Measurements from ENCODE around the gene ZNF74. TPM values are rescaled to one million over a fixed set of nuclear protein-coding genes. Genes with fewer than 3 reads are reported as not detected.
"Not testable (repeated sequence)": the region's sequence is repeated elsewhere in the genome, so short reads cannot be mapped to it uniquely, and the experiment has no call there.

ZNF74 gene
- total RNA-seq, 1 donor from 2014 or later, result 26.4 TPM

DNA sequence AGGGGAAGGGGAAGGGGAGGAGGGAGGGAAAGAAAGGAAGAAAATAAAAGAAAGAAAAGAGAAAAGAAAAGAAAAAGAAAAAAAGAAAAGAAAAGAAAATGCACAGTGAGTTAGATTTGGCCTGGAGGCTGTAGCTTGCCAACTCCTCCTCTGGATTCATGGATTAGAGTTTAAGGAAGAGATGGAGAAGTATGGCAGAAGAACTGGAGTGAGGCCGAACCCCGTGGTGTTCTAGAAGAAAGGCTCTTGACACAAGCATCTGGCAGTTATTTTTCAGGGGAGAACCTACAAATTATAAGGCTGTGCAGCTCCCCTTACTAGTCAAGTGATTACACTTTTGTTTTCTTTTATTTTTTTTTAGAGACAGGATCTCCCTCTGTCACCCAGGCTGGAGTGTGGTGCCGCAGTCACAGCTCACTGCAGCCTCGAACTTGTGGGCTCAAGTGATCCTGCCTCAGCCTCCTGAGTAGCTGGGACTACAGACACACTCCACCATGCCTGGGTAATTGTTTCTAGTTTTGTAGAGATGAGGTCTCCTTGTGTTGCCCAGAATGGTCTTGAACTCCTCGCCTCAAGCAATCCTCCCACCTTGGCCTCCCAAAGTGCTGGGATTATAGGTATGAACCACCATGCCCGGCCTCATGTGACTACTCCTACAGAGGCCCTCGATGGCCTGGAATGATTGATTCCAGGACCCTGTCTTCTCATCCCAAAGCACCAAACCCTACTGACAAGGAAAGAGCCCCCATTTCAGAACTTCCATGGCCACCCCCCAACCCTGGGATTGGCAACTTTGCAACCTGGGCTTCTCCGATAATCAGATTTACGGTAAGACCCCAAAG, 19.5 kb downstream of the ZNF74 start:
- TF ChIP-seq, protein P1, sequence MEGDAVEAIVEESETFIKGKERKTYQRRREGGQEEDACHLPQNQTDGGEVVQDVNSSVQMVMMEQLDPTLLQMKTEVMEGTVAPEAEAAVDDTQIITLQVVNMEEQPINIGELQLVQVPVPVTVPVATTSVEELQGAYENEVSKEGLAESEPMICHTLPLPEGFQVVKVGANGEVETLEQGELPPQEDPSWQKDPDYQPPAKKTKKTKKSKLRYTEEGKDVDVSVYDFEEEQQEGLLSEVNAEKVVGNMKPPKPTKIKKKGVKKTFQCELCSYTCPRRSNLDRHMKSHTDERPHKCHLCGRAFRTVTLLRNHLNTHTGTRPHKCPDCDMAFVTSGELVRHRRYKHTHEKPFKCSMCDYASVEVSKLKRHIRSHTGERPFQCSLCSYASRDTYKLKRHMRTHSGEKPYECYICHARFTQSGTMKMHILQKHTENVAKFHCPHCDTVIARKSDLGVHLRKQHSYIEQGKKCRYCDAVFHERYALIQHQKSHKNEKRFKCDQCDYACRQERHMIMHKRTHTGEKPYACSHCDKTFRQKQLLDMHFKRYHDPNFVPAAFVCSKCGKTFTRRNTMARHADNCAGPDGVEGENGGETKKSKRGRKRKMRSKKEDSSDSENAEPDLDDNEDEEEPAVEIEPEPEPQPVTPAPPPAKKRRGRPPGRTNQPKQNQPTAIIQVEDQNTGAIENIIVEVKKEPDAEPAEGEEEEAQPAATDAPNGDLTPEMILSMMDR (conservative IDR thresholded peaks at IDR 0.05; ENCODE audit: low read depth, low read length), result no peak

DNA sequence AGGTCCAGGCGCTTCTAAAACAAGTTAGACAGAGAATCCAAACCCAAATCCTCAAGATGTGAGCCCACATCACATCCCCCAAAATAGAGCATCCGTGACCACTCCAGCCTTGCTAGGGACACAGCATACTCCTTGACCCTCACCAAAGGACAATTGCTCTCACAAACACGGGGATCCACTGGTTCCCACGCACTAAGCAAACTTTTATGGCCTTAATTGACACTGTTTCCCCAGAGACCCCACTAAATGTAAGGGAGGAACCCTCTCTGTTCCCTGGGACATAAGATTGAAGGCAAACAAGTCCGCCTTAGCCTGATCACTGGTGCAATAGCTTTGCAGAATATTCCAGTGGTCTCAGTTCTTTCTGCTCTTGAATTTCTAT, 20.1 kb downstream of the ZNF74 start:
- TF ChIP-seq, protein P1 (conservative IDR thresholded peaks at IDR 0.05; ENCODE audit: low read depth, low read length), result no peak
- no peak for DNase-seq (ENCODE audit: low read depth)

More for the DNA sequence above, 19.5 kb downstream of the ZNF74 start:
- no peak for DNase-seq (ENCODE audit: low read depth)
- no peak overlapping the region for H3K4me3 ChIP-seq (ENCODE audit: low read depth, low read length)

DNA sequence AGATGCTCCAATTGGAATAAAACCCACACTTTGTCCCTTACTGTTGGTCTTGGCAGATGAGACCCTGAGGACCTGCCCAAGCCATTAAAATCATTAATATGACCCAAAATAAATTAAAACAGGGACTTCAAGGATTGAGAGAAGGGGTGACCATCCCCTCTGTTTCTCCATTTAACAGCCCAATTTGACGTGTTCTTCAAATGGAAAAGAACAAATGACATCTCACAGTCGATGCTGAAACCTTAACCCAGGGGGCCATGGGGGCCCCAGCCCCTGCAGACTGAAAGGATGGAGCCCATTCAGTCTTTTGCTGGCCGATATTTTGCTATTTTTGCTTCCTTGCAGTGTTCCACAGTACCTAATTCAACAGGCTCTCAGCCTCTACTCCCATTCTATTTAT, 20.5 kb downstream of the ZNF74 start:
- TF ChIP-seq, protein P1 (conservative IDR thresholded peaks at IDR 0.05; ENCODE audit: low read depth, low read length), result no peak
- no peak for DNase-seq (ENCODE audit: low read depth)
- H3K4me3 ChIP-seq (ENCODE audit: low read depth, low read length), result no peak overlapping the region

More for the DNA sequence above, 20.1 kb downstream of the ZNF74 start:
- H3K4me3 ChIP-seq (ENCODE audit: low read depth, low read length), result no peak overlapping the region

DNA sequence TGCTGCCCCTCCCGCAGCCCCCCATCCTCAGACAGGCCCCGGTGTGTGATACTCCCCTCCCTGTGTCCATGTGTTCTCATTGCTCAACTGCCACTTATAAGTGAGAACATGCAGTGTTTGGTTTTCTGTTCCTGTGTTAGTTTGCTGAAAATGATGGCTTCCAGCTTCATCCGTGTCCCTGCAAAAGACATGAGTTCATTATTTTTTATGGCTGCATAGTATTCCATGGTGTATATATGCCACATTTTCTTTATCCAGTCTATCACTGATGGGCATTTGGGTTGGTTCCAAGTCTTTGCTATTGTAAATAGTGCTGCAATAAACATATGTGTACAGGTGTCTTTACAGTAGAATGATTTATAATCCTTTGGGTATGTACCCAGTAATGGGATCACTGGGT, 21.3 kb downstream of the ZNF74 start:
- DNase-seq (ENCODE audit: low read depth), result not testable (repeated sequence)

DNA sequence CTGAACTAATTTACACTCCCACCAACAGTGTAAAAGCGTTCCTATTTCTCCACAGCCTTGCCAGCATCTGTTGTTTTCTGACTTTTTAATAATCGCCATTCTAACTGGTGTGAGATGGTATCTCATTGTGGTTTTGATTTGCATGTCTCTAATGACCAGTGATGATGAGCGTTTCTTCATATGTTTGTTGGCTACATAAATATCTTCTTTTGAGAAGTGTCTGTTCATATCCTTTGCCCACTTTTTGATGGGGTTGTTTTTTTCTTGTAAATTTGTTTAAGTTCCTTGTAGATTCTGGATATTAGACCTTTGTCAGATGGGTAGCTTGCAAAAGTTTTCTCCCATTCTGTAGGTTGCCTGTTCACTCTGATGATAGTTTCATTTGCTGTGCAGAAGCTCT, 21.7 kb downstream of the ZNF74 start:
- not testable (repeated sequence) for H3K4me3 ChIP-seq (ENCODE audit: low read depth, low read length)

More for the DNA sequence above, 21.3 kb downstream of the ZNF74 start:
- H3K4me3 ChIP-seq (ENCODE audit: low read depth, low read length), result not testable (repeated sequence)

DNA sequence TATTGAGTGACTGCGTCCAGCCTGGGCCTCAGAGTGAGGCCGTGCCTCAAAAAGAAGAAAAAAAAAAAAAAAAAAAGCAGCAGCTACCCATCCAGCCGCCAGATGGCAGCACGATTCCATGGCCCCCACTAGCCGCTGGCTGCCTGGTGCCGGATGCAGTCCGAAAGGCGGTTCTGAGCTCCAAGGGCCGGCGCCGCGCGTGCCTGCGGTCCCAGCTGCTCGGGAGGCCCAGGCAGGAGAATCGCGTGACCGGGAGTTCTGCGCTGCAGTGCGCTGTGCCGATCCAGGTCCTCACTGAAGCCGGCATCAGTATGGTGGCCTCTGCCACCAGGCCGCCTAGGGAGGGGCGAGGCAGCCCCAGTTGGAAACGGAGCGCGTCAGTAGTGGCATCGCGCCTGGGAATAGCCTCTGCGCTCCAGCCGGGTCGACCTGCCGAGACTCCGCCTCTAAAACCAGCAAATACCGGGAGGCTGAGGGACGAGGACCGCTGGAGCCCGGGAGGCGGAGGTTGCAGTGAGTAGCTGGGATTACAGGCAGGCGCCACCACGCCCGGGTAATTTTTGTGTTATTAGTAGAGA, 24.3 kb downstream of the ZNF74 start:
- DNase-seq (ENCODE audit: low read depth), result no peak
- peak overlapping the region; percentile 45 for H3K4me3 ChIP-seq (ENCODE audit: low read depth, low read length)
- TF ChIP-seq, protein P1 (conservative IDR thresholded peaks at IDR 0.05; ENCODE audit: low read depth, low read length), result peak; percentile 80

More for the DNA sequence above, 21.7 kb downstream of the ZNF74 start:
- not testable (repeated sequence) for DNase-seq (ENCODE audit: low read depth)

DNA sequence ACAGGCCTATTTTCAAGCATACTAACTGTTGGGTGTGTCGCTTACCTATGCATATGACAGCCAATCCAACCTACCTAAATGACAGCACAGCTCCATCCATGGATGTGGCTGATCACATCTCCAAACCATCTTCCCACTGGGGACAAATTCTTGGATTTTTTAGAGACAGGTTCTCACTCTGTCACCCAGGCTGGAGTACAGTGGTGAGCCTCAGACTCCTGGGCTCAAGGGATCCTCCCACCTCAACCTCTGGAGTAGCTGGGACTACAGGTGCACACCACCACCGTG, 25.7 kb downstream of the ZNF74 start:
- TF ChIP-seq, protein P1 (conservative IDR thresholded peaks at IDR 0.05; ENCODE audit: low read depth, low read length), result no peak
- no peak overlapping the region for H3K4me3 ChIP-seq (ENCODE audit: low read depth, low read length)
- DNase-seq (ENCODE audit: low read depth), result no peak

Measured in epithelial cell of proximal tubule (primary cell).